B cell (primary cell): ENCODE results near the gene CREB3L4. TPM values are rescaled to one million over a fixed set of nuclear protein-coding genes. Genes with fewer than 3 reads are reported as not detected.

Source experiments
- ATAC-seq: fragments of 200-7000 bp; cut with Tn5 transposase; one replicate; pipeline ENCODE4 v1.10.0; 2021; ENCODE audit warnings: low read depth, mild to moderate bottlenecking, moderate number of reproducible peaks, moderate library complexity
- CTCF ChIA-PET: fragments of 350-600 bp; sonication (Branson Sonifier 250); formaldehyde crosslinking; loops from one replicate; lab custom pipeline; 2021; ENCODE audit warnings: antibody characterized with exemption, inconsistent platforms; lab: Charles Lee
- POLR2A ChIA-PET: fragments of 350-600 bp; sonication (Branson Sonifier 250); formaldehyde crosslinking; loops from one replicate; lab custom pipeline; 2021; ENCODE audit warnings: antibody characterized with exemption; lab: Charles Lee
- DNase-seq: peaks from one replicate; pipeline ENCODE4 v3.0.0; 2013
- H2AFZ ChIP-seq: 2 replicates; pipeline ENCODE4 v1.6.1; 2012; ENCODE audit warnings: mild to moderate bottlenecking, low read depth, low read length; ENCODE audit not compliant: insufficient read depth, poor library complexity, severe bottlenecking
- H3K27ac ChIP-seq, 2 donors: 1 replicate in 1 of 2; 2 replicates in 1 of 2; pipeline ENCODE4 v1.5.1; 2012 to 2013; ENCODE audit warnings: low read length in 2 of 2, mild to moderate bottlenecking in 2 of 2, moderate library complexity in 1 of 2
- H3K27me3 ChIP-seq, 4 experiments: fragments of 200-600 bp in 1 of 4; sonication (generic) in 1 of 4; replicated peaks in 1 of 4; 1 replicate in 2 of 4; 2 replicates in 2 of 4; pipeline versions ENCODE4 v1.6.1 to v1.7.0; 2013 to 2016; ENCODE audit warnings: low read length in 3 of 4, mild to moderate bottlenecking in 2 of 4, mixed read lengths in 1 of 4, moderate library complexity in 1 of 4; ENCODE audit not compliant: insufficient read depth in 4 of 4, control insufficient read depth in 3 of 4; ENCODE audit errors: control extremely low read depth in 1 of 4
- H3K36me3 ChIP-seq, 2 experiments: replicated peaks in 1 of 2; 1 replicate in 1 of 2; 2 replicates in 1 of 2; pipeline versions ENCODE4 v1.6.1 to v1.7.1; 2013; ENCODE audit warnings: low read length in 1 of 2; ENCODE audit not compliant: insufficient read depth in 2 of 2, control insufficient read depth in 1 of 2; ENCODE audit errors: control extremely low read depth in 1 of 2, extremely low read depth in 1 of 2
- H3K4me1 ChIP-seq, 2 donors: fragments of 200-600 bp in 1 of 2; sonication (generic) in 1 of 2; 1 replicate in 1 of 2; 2 replicates in 1 of 2; pipeline versions ENCODE4 v1.5.1 to v1.6.1; 2013 to 2017; ENCODE audit warnings: low read length in 2 of 2; ENCODE audit not compliant: control insufficient read depth in 2 of 2, insufficient read depth in 2 of 2
- H3K4me2 ChIP-seq: replicated peaks from 2 replicates; pipeline ENCODE3; 2012; ENCODE audit warnings: mild to moderate bottlenecking, low read depth, low read length; ENCODE audit not compliant: poor library complexity, severe bottlenecking
- H3K4me3 ChIP-seq, 5 experiments: fragments of 200-600 bp in 1 of 5; sonication (generic) in 1 of 5; 1 replicate in 3 of 5; 2 replicates in 2 of 5; pipeline versions ENCODE4 v1.5.1 to v1.7.0; 2011 to 2016; ENCODE audit warnings: low read length in 4 of 5, mild to moderate bottlenecking in 4 of 5, low read depth in 2 of 5, control low read depth in 1 of 5, moderate library complexity in 1 of 5; ENCODE audit not compliant: insufficient read depth in 1 of 5; ENCODE audit errors: control extremely low read depth in 1 of 5, extremely low read depth in 1 of 5
- H3K79me2 ChIP-seq: fragments of 200-600 bp; sonication (generic); one replicate; pipeline ENCODE4 v1.6.0; 2016; ENCODE audit warnings: low read length; ENCODE audit not compliant: control insufficient read depth, insufficient read depth
- H3K9ac ChIP-seq: fragments of 200-600 bp; sonication (generic); 2 replicates; pipeline ENCODE4 v1.6.1; 2017; ENCODE audit warnings: mild to moderate bottlenecking, low read length, moderate library complexity
- H3K9me3 ChIP-seq, 3 donors: one replicate each; pipeline versions ENCODE4 v1.6.1 to v1.7.1; 2013; ENCODE audit warnings: low read length in 2 of 3; ENCODE audit not compliant: control insufficient read depth in 2 of 3, insufficient read depth in 1 of 3; ENCODE audit errors: control extremely low read depth in 1 of 3
- H4K20me1 ChIP-seq: 2 replicates; pipeline ENCODE4 v1.6.0; 2012; ENCODE audit warnings: mild to moderate bottlenecking, low read length; ENCODE audit not compliant: insufficient read depth, control insufficient read depth, poor library complexity, severe bottlenecking
- H3K27ac Mint-ChIP-seq: one replicate; pipeline ENCODE4 v1.8.0; 2021; ENCODE audit warnings: mixed read lengths
- H3K27me3 Mint-ChIP-seq: one replicate; pipeline ENCODE4 v1.8.0; 2021; ENCODE audit warnings: mixed read lengths
- H3K4me1 Mint-ChIP-seq: one replicate; pipeline ENCODE4 v1.8.0; 2021; ENCODE audit warnings: mixed read lengths
- H3K4me3 Mint-ChIP-seq: one replicate; pipeline ENCODE4 v1.8.0; 2021; ENCODE audit warnings: mixed read lengths
- H3K9me3 Mint-ChIP-seq: one replicate; pipeline ENCODE4 v1.8.0; 2022; ENCODE audit warnings: mixed read lengths; ENCODE audit not compliant: insufficient read depth
- CTCF ChIP-seq: fragments of 200-600 bp; IDR thresholded peaks from one replicate; pipeline ENCODE4 v1.8.0; 2022; ENCODE audit warnings: antibody characterized with exemption, mild to moderate bottlenecking
- EZH2 ChIP-seq: IDR thresholded peaks from 2 replicates; pipeline ENCODE4 v1.6.1; 2012; ENCODE audit warnings: borderline replicate concordance, low read depth, mild to moderate bottlenecking, moderate library complexity, low read length; ENCODE audit not compliant: insufficient read depth, poor library complexity, severe bottlenecking
- WGBS: methylation state at CpG from one replicate; pipeline ENCODE4 v1.1.5; 2013; ENCODE audit warnings: missing lambda C conversion rate; ENCODE audit not compliant: insufficient coverage; 5-methylcytosine and 5-hydroxymethylcytosine counted together
- intact Hi-C: fragments of 100-400 bp; cut with micrococcal nuclease; formaldehyde crosslinking; loops from one replicate; pipeline ENCODE4 v1.10.0; 2022
- polyA plus RNA-seq: library from polyadenylated mRNA; depleted of rRNA; stranded (reverse); fragments of >200 nt; gene quantifications from 2 replicates; pipeline ENCODE4 v1.2.3, GENCODE V29; 2012
- total RNA-seq, 2 donors: library from RNA; stranded (reverse); fragments of 120-200 nt in 1 of 2; gene quantifications; 1 replicate in 1 of 2; 2 replicates in 1 of 2; pipeline versions ENCODE4 v1.2.3 to v1.2.4, GENCODE V29; 2013 to 2022

CREB3L4 gene
- total and polyA plus RNA-seq, 2 donors (not counting 1 experiment from before 2014, with no cell fraction given), result 21.8 to 28.1 TPM

- intact Hi-C loops, result loop anchor here (1.0 to 5.0 kb wide), 9 partner anchors 9 to 475 kb away; partner anchors contain the start of genes GATAD2B and JTB
- Histone ChIP-seq H3K4me3 (peak within 1 kb of the TSS; percentile 21 to 66 (median 48)), H3K4me1 (peaks cover 21 to 34% of the 10 kb centered on the region in 2 donors), H3K27me3 (no peaks in the 10 kb centered on the region), H3K79me2 (peaks cover 10% of the 10 kb centered on the region), H3K4me2 (peak within 1 kb of the TSS; percentile 86), H3K9ac (peak within 1 kb of the TSS; percentile 34), H4K20me1 (no peaks in the 10 kb centered on the region), H2AFZ (peak within 1 kb of the TSS; percentile 87), H3K27ac (peak within 1 kb of the TSS; percentile 67 to 79), H3K36me3 (peaks cover 0 to under 1% of the 10 kb centered on the region in 2 experiments), H3K9me3 (no peaks in the 10 kb centered on the region)
- peak within 1 kb of the TSS; percentile 85 for H3K4me3 Mint-ChIP-seq
- 2% methylated on average over 21 of the region's 32 CpGs for WGBS
- peak within 1 kb of the TSS; percentile 93 for H3K27ac Mint-ChIP-seq
- TF ChIP-seq CTCF (no peak), EZH2 (no peak)
- POLR2A ChIA-PET, result interaction anchor here (0.6 to 3.7 kb wide), 14 partner anchors 9 to 446 kb away, joined by 3 to 18 read pairs (median 8); partner anchors contain the start of genes CREB3L4, CRTC2, DENND4B and GATAD2B
- H3K4me1 Mint-ChIP-seq, result peaks cover 36% of the 10 kb centered on the region
- no peaks in the 10 kb centered on the region for H3K27me3 Mint-ChIP-seq
- DNase-seq, result no peak
- CTCF ChIA-PET, result interaction anchor here (0.7 to 6.2 kb wide), 44 partner anchors 9 to 475 kb away, joined by 3 to 103 read pairs (median 5); partner anchors contain the start of genes CREB3L4, DENND4B, JTB and NPR1
- H3K9me3 Mint-ChIP-seq, result no peaks in the 10 kb centered on the region
- ATAC-seq, result no peak
Observed at GRCh38 chr1:153985941-153986761, 18.4 kb downstream of the CREB3L4 start, which contains the start of gene RAB13. RAB13 (minus strand) TSS chr1:153986339; CDS start chr1:153986236, 103 bp downstream.
